Kidney (tissue), 14 donors: Measurements from ENCODE around the gene EGFL8. TPM values are rescaled to one million over a fixed set of nuclear protein-coding genes. Genes with fewer than 3 reads are reported as not detected.
"Not testable (repeated sequence)": the region's sequence is repeated elsewhere in the genome, so short reads cannot be mapped to it uniquely, and the experiment has no call there.

ENCODE experiments used
- DNase-seq, 5 donors: peaks; one replicate each; pipeline ENCODE4 v3.0.0-alpha.2; 2013 to 2020
- FAIRE-seq: peaks from 2 replicates; lab custom pipeline; 2012; peaks lifted over from hg19 to GRCh38; lab: Jason Lieb, UNC
- H3K27ac ChIP-seq, 2 donors: one replicate each; pipeline ENCODE4 v1.7.0; 2013; ENCODE audit warnings: low read depth in 2 of 2, low read length in 2 of 2, inconsistent platforms in 1 of 2
- H3K27me3 ChIP-seq: one replicate; pipeline ENCODE4 v1.7.1; 2013; ENCODE audit warnings: low read length, inconsistent platforms; ENCODE audit not compliant: control insufficient read depth, insufficient read depth
- H3K36me3 ChIP-seq, 3 donors: one replicate each; pipeline versions ENCODE4 v1.7.0 to v1.7.1; 2013; ENCODE audit warnings: low read length in 3 of 3, control low read depth in 1 of 3, inconsistent platforms in 1 of 3; ENCODE audit not compliant: insufficient read depth in 3 of 3, control insufficient read depth in 2 of 3
- H3K4me1 ChIP-seq, 3 donors: one replicate each; pipeline versions ENCODE4 v1.7.0 to v1.7.1; 2013; ENCODE audit warnings: low read length in 3 of 3, inconsistent platforms in 1 of 3, low read depth in 1 of 3; ENCODE audit not compliant: control insufficient read depth in 2 of 3, insufficient read depth in 2 of 3
- H3K4me3 ChIP-seq, 3 donors: one replicate each; pipeline versions ENCODE4 v1.7.0 to v1.8.1; 2013; ENCODE audit warnings: low read length in 3 of 3, control low read depth in 1 of 3, inconsistent platforms in 1 of 3
- H3K9ac ChIP-seq, 3 donors: one replicate each; pipeline versions ENCODE4 v1.7.0 to v1.7.1; 2013; ENCODE audit warnings: low read length in 3 of 3, control low read depth in 1 of 3, inconsistent platforms in 1 of 3
- H3K9me3 ChIP-seq, 3 donors: one replicate each; pipeline versions ENCODE4 v1.7.0 to v1.7.1; 2013; ENCODE audit warnings: low read length in 3 of 3, control low read depth in 1 of 3, inconsistent platforms in 1 of 3; ENCODE audit not compliant: control insufficient read depth in 2 of 3, insufficient read depth in 1 of 3
- intact Hi-C: fragments of 100-400 bp; cut with DNase I; formaldehyde crosslinking; loops from one replicate; pipeline ENCODE4 v1.11.1; 2022
- polyA plus RNA-seq: library from polyadenylated mRNA; stranded (reverse); fragments of 350-450 nt; fragmentation: Illumina TruSeq; extraction: RNeasy Lipid Tissue Mini Kit (QIAGEN cat#74804); gene quantifications from one replicate; pipeline ENCODE4 v1.2.3, GENCODE V29; 2014; ENCODE audit warnings: low read depth, low replicate concordance; ENCODE audit not compliant: insufficient read depth
- total RNA-seq: library from RNA; stranded (reverse); fragmentation: NEBNext Ultra II Directional; extraction: Animal tissue kit (Norgen Biotek cat#: 25700); gene quantifications from one replicate; pipeline ENCODE4 v1.2.1, GENCODE V29; 2021
- TF ChIP-seq, protein P1 (sequence below): IDR thresholded peaks from 3 replicates; pipeline ENCODE4 v1.5.1; 2012; ENCODE audit warnings: mild to moderate bottlenecking, moderate library complexity, borderline replicate concordance; ENCODE audit not compliant: insufficient read depth; ENCODE audit errors: extremely low read depth
- donor health status: control.
- donor health status: control.
- donor health status: control.
- donor health status: control.
- donor health status: control.
- donor health status: DM: yes; HTN: yes; CAD: no.
- donor health status: Normal renal cell carcinoma (clear cell type).

The EGFL8 gene
- total and polyA plus RNA-seq, 2 donors from 2014 or later = 15.0 to 18.3 TPM

DNA sequence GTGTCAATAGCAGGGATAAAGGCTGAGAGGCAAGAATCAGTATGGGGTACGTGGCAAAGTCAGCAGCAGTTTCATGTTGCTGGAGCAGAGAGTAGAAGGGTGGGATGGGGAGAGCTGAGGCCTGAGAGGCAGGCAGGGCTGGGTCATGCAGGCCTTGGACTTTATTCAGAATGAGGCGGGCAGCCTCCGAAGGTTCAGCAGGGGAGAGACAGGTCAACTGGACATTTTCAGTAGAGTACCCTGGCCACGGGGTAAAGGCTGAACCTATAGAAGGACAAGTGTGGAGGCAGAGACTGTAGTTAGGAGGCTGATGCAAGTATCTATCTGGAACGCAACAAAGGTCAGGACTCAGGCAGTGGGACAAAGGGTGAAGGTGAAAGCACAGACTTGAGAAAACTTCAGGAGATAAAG, 45.8 kb downstream of the EGFL8 start:
- H3K4me1 ChIP-seq = no peaks in the 10 kb centered on the region
- no peaks in the 10 kb centered on the region for H3K9me3 ChIP-seq
- H3K36me3 ChIP-seq = no peaks in the 10 kb centered on the region
- TF ChIP-seq, protein P1, sequence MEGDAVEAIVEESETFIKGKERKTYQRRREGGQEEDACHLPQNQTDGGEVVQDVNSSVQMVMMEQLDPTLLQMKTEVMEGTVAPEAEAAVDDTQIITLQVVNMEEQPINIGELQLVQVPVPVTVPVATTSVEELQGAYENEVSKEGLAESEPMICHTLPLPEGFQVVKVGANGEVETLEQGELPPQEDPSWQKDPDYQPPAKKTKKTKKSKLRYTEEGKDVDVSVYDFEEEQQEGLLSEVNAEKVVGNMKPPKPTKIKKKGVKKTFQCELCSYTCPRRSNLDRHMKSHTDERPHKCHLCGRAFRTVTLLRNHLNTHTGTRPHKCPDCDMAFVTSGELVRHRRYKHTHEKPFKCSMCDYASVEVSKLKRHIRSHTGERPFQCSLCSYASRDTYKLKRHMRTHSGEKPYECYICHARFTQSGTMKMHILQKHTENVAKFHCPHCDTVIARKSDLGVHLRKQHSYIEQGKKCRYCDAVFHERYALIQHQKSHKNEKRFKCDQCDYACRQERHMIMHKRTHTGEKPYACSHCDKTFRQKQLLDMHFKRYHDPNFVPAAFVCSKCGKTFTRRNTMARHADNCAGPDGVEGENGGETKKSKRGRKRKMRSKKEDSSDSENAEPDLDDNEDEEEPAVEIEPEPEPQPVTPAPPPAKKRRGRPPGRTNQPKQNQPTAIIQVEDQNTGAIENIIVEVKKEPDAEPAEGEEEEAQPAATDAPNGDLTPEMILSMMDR = no peak
- no peak overlapping the region for H3K27ac ChIP-seq
- H3K9ac ChIP-seq = no peak overlapping the region
- H3K27me3 ChIP-seq = no peaks in the 10 kb centered on the region
- H3K4me3 ChIP-seq = no peak overlapping the region
- intact Hi-C loops = no loop called here
- FAIRE-seq (no peak), DNase-seq (no peak)

DNA sequence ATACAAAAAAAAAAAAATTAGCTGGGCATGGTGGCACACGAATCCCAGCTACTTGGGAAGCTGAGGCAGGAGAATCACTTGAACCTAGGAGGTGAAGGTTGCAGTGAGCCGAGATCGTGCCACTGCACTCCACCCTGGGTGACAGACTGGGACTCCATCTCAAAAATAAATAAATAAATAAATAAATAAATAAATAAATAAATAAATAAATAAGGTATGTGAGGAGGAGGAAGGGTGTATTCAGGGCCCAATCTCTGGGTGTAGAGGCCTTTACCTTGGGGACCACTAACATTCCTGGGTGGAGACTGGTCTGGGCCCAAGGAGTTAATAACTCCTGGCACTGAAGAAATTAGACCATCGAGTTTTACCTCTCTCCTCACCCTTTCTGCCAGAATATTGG, 47.0 kb downstream of the EGFL8 start:
- H3K27ac ChIP-seq, H3K4me1 ChIP-seq, H3K9ac ChIP-seq, H3K36me3 ChIP-seq, FAIRE-seq, H3K27me3 ChIP-seq, DNase-seq, H3K9me3 ChIP-seq, H3K4me3 ChIP-seq, intact Hi-C loops: not testable (repeated sequence)

DNA sequence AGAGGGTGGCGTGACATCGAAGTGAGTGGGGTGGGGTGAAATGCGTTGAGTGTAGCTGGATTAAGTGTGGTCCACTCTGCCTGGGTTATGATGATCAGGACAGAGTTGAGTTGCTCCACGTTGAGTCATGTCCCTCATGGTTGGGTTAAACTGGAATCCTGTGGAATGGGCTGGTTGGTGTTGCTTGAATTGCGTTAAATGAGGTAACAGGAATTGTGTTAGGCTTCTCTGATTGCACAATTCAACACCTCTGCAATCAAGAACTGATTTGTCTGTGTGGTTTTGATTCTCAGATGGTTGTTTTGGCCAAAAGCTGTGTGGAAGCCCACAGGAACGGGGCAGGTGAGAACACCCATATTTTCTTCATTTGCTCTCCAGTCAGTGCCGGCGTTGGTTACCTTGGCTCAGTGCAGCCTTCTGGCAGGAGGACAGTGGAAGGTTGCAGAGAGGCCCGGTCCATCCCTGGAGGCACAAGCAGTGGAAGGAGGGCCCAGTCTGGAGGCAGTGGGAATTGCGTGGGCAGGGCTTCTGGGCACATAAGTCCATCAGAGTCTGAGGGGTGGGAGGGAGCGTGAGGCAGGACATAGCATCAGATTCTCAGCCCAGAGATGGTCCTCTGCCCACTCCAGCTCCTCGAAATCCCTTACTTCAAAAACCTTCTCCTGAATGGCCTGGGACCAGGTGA, 47.8 kb downstream of the EGFL8 start:
- DNase-seq = no peak
- H3K4me3 ChIP-seq = no peak overlapping the region
- H3K27me3 ChIP-seq = no peaks in the 10 kb centered on the region
- TF ChIP-seq, protein P1 = no peak
- H3K4me1 ChIP-seq = no peaks in the 10 kb centered on the region
- intact Hi-C loops = no loop called here
- H3K27ac ChIP-seq = no peak overlapping the region
- FAIRE-seq = no peak
- H3K9ac ChIP-seq = no peak overlapping the region
- no peaks in the 10 kb centered on the region for H3K9me3 ChIP-seq
- H3K36me3 ChIP-seq = no peaks in the 10 kb centered on the region

DNA sequence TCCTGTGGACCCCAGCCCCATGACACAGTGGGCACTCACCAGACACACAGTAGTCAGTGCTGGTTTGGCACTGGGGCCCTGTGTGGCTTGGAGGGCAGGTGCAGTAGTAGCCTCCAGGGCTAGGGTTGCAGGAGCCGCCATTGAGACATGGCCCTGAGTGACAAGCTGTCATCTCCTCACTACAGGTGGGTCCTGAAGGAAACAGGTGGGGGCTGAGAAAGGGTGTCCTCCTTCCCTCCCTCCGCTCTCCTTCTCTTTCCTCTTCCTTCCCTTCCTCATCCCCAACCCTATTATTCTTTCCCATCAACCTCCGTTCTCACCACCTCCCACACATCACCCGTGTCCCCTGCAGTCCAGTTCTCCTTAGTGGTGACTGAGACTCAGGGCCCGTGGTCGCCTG, 49.3 kb downstream of the EGFL8 start:
- TF ChIP-seq, protein P1 = no peak
- H3K9me3 ChIP-seq = no peaks in the 10 kb centered on the region
- DNase-seq (no peak), FAIRE-seq (no peak)
- no peaks in the 10 kb centered on the region for H3K36me3 ChIP-seq
- no peak overlapping the region for H3K4me3 ChIP-seq
- no peak overlapping the region for H3K9ac ChIP-seq
- H3K27ac ChIP-seq = no peak overlapping the region
- intact Hi-C loops = no loop called here
- H3K4me1 ChIP-seq = no peaks in the 10 kb centered on the region
- no peaks in the 10 kb centered on the region for H3K27me3 ChIP-seq
